ENCODE measurements around the gene DUSP7.
A peak's percentile ranks its signal among the peaks of the same experiment; 100 is the strongest.

The DUSP7 gene

DNA sequence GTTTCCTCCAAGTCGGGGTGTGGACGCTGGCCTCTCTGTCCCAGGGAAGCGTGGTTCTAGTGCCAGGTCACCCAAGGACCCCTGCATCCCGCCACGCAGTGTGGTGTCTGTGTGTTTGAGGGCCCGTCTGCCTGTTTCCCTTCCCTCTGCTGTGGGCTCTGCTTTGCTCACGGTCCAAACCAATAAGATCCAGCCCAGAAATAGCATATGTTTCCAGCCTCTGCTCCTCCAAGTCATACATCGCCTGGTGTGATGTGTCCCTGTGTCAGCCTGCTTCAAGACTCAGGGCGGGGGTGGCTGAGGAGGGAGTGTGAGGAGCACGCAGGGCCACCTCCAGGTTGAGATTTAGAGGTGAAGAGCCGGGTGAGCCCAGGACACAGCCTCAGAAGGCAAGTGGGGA, 38.8 kb downstream of the DUSP7 start:
- H3K4me3 ChIP-seq (replicated peaks in 1 of 2; ENCODE audit: low read depth in 2 of 2, low read length in 2 of 2), result no peak overlapping the region
- no peak for DNase-seq (ENCODE audit: low read depth in 2 of 2)
- TF ChIP-seq CTCF (IDR thresholded peaks at IDR 0.05; ENCODE audit: low read depth, low read length), result no peak

GRCh38 chr3:52015438-52016228, 40.7 kb downstream of the DUSP7 start:
- TF ChIP-seq CTCF (IDR thresholded peaks at IDR 0.05; ENCODE audit: low read depth, low read length), result no peak
- H3K4me3 ChIP-seq (replicated peaks in 1 of 2; ENCODE audit: low read depth in 2 of 2, low read length in 2 of 2), result no peak overlapping the region
- no peak for DNase-seq (ENCODE audit: low read depth in 2 of 2)

DNA sequence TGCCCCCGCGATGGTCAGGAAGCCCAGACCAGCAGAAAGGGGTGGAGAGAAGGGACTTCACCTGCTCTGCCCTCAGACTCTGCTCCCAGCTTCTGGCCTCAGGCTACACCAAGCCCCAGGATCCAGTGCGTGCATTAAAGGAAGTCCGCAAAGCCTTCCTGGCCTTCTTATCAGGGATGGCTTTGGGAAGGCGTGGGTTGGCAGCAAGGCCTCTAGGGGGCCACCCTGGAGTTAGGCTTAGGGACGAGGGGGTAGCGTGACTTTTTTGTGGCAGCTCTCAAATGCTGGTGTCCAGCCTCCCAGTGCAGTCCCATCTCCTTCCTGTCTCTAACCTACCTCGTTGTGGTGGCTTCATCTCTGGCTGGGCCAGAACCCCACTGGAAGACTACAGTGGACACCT, 41.8 kb downstream of the DUSP7 start:
- H3K4me3 ChIP-seq (replicated peaks in 1 of 2; ENCODE audit: low read depth in 2 of 2, low read length in 2 of 2), result no peak overlapping the region
- DNase-seq (ENCODE audit: low read depth in 2 of 2), result no peak
- peak; percentile 32 for TF ChIP-seq CTCF (IDR thresholded peaks at IDR 0.05; ENCODE audit: low read depth, low read length)

DNA sequence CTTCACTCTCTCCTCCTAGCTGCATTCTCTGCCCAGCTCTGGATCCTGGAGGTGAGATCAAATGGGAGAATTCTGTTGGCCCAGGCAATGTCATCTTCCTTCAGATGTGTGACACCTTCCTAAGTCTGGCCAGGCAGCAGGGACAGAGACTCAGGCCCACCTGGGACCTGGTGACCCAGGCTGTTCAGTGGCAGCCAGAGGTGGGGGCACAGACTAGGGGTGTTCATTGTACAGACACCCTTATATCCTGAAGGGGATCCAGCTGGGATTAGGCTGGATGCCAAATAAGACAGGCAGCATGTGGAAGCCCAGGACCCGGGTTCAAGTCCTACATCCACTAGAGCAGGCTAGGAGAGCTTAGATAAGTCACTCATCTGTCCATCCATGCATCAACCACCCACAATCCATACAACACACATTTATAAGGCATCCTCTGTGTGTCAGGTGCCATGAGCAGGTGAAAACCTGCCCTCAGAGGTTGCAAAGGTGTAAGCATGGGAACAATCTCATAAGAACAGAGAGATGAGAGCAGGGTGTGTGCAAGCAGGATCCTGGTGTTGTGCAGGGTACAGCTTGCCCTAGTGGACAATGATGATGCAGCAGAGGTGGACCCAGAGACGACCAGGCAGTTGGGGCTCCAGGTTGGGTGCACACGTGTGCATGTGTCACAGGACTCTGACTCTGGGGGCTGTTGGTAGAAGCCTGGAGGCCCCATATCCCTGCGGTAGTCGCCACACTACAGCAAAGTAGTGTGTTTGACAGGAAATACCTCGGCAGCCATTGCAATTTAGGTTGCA, 42.4 kb downstream of the DUSP7 start:
- no peak overlapping the region for H3K4me3 ChIP-seq (replicated peaks in 1 of 2; ENCODE audit: low read depth in 2 of 2, low read length in 2 of 2)
- TF ChIP-seq CTCF (IDR thresholded peaks at IDR 0.05; ENCODE audit: low read depth, low read length), result peak; percentile 6
- no peak for DNase-seq (ENCODE audit: low read depth in 2 of 2)

DNA sequence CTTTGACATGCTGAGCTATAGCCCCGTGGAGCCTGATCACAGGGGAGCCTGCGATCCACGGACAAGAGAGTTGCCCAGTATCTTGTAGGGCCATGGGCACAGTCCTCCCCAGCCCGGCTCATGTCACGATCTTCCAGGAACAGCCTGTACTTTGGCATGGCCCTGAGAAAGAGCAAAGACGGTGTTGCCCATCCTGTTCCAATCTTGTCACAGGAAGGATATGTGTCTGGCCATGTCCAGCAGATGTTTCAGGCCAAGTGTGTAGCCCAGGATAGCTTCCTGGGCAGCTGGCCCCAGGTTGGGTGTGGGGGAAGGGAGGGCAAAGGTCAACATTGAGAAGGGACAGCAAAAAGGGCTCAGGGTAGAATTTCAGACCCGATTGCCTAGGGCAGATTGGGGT, 43.7 kb downstream of the DUSP7 start:
- TF ChIP-seq CTCF (IDR thresholded peaks at IDR 0.05; ENCODE audit: low read depth, low read length), result no peak
- no peak for DNase-seq (ENCODE audit: low read depth in 2 of 2)

GRCh38 chr3:52010431-52010830, 45.9 kb downstream of the DUSP7 start:
- H3K4me3 ChIP-seq (replicated peaks in 1 of 2; ENCODE audit: low read depth in 2 of 2, low read length in 2 of 2), result no peak overlapping the region
- TF ChIP-seq CTCF (IDR thresholded peaks at IDR 0.05; ENCODE audit: low read depth, low read length), result no peak
- no peak for DNase-seq (ENCODE audit: low read depth in 2 of 2)

More for the DNA sequence above, 43.7 kb downstream of the DUSP7 start:
- no peak overlapping the region for H3K4me3 ChIP-seq (replicated peaks in 1 of 2; ENCODE audit: low read depth in 2 of 2, low read length in 2 of 2)
